HG02938 (cell line): ENCODE data around the gene ZNFX1.
"Not testable (repeated sequence)": the region's sequence is repeated elsewhere in the genome, so short reads cannot be mapped to it uniquely, and the experiment has no call there.

Source experiments
- ATAC-seq: cut with Tn5 transposase; IDR thresholded peaks from one replicate; pipeline ENCODE4 v1.9.1; 2021; ENCODE audit warnings: mild to moderate bottlenecking, moderate library complexity; ENCODE audit not compliant: unreplicated experiment

Gene ZNFX1

GRCh38 chr20:49216991-49217578 lies 60.8 kb downstream of the ZNFX1 start:
- ATAC-seq: no peak

- ATAC-seq: no peak
Observed at GRCh38 chr20:49215232-49215631, 62.6 kb downstream of the ZNFX1 start.

GRCh38 chr20:49214571-49214970 lies 63.3 kb downstream of the ZNFX1 start:
- ATAC-seq: no peak

- ATAC-seq: no peak
Observed at GRCh38 chr20:49210757-49211110, 67.1 kb downstream of the ZNFX1 start.

GRCh38 chr20:49210101-49210756 lies 67.6 kb downstream of the ZNFX1 start:
- no peak for ATAC-seq

GRCh38 chr20:49207076-49207475 lies 70.8 kb downstream of the ZNFX1 start:
- ATAC-seq: no peak

GRCh38 chr20:49203746-49204145 lies 74.1 kb downstream of the ZNFX1 start:
- no peak for ATAC-seq

GRCh38 chr20:49203011-49203410 lies 74.8 kb downstream of the ZNFX1 start:
- no peak for ATAC-seq

GRCh38 chr20:49199729-49200293 lies 78.0 kb downstream of the ZNFX1 start:
- ATAC-seq: no peak

GRCh38 chr20:49192944-49193518 lies 84.8 kb downstream of the ZNFX1 start:
- not testable (repeated sequence) for ATAC-seq
